Renal cortex interstitium (tissue), 11 donors: ENCODE data around the gene EDEM3. TPM values are rescaled to one million over a fixed set of nuclear protein-coding genes. Genes with fewer than 3 reads are reported as not detected.

Source experiments
- DNase-seq, 11 donors: peaks; one replicate each; pipeline ENCODE4 v3.0.0-alpha.2; 2013; ENCODE audit warnings: low read depth in 9 of 11, low spot score in 4 of 11; ENCODE audit errors: extremely low read depth in 1 of 11
- polyA plus RNA-seq, 3 donors: library from polyadenylated mRNA; unstranded; fragments of 120-200 nt; gene quantifications; one replicate each; pipeline ENCODE4 v1.2.1, GENCODE V29; 2013; ENCODE audit not compliant: insufficient read length in 3 of 3

The EDEM3 gene
- polyA plus RNA-seq, 3 donors = 30.2 to 32.7 (median 32.5) TPM

- no peak for DNase-seq
Observed at GRCh38 chr1:184752656-184753055, 2.0 kb downstream of the EDEM3 start.

- DNase-seq = no peak
Observed at GRCh38 chr1:184748740-184749139, 5.9 kb downstream of the EDEM3 start.

GRCh38 chr1:184747089-184747955 lies 7.3 kb downstream of the EDEM3 start:
- no peak for DNase-seq

DNA sequence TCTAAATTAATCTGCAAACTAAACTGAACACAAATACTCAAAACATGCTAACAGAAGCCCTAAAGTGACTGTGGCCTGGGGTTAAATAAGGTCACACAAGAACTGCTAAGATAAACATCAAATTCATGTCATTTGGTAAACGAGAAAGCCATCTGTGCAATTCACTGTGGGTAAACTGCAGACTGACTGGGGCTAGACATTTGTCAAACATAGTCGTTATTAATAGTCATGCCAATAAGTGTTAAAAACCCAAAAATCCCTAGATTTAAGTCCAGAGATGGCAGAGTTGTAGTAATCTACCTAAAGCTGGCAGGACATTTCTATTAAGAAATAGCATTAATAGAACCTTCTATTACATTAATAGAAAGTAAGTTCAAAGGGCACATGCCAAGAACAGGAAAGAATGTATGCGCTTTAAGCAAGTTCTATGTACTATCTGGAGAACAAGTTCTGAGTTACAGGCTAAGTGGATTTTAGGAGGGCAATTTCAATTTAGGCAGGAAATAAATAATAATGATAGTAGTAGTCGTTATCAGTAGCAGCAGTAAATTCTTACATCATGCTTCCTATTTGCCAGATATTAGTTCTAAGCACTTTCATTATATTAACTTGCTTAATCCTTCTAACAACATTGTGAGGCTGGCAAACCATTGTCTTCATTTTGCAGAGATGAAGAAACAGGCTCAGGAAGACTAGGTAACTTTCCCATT lies 8.6 kb downstream of the EDEM3 start:
- DNase-seq = no peak

GRCh38 chr1:184745110-184745509 lies 9.5 kb downstream of the EDEM3 start:
- DNase-seq = no peak

DNA sequence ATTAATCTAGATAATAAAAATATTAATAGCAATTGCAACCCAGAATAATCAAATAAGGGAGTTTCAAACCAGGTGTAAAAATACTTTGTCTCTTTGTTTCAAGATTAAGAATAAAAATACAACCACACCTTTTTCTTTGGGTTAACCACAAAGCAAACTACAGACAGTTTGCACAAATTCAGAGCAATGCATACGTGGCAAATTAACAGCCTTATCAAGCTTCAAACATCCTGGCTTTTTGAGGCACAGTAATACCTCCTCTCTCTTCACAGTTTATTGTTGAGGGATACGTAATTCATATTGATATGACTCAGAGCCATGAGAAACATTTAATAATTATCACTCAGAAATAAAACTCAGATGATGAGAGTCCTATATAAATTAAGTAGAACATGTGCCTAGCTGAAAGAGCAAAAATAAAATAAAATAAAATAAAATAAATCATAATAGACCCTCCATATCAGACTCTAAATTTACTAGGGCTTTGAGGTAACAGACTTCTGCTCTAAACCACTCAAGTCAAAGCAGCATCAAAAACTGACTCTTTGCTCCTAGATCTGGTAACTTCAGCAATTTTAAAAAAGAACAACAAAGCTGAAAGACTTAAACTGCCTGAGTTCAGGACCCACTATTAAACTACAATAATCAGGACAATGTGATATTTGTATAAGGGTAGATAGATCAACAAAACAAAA lies 11.4 kb downstream of the EDEM3 start:
- no peak for DNase-seq

DNA sequence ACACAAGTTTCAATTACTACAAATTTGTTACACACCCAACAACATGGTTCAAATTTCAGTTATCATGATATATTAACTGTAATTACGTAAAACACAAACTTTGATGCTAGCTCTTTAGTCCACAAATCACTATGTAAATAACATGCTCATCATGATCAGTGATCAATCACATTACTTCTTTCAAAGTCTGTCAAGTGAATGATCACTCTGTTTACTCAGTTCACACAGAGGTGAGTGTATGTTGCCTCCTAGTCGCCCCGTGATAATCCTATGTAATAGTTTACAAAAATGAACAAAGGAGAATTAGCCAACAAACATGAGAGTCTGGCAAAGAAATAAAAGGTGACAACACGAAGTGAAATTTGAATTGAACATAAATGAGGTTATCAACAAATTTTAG lies 14.3 kb downstream of the EDEM3 start:
- no peak for DNase-seq

- DNase-seq = no peak
Observed at GRCh38 chr1:184739796-184740195, 14.9 kb downstream of the EDEM3 start.

DNA sequence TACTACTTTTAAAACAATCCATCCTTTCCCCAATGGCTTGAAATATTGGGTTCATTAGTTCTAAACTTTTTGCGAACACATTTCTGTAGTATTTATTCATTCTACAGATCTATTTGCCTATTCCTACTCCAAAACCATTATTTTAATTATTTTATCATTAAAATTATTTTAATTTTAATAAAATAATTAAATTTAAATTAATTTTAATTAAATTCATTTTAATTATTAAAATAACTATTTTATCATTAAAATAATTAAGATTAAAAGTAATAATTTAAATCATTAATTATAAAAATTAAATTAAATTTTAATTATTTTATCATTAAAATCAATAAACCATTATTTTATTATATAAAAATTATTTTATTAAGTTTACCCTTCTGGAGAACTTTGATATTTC lies 15.6 kb downstream of the EDEM3 start:
- DNase-seq = no peak

DNA sequence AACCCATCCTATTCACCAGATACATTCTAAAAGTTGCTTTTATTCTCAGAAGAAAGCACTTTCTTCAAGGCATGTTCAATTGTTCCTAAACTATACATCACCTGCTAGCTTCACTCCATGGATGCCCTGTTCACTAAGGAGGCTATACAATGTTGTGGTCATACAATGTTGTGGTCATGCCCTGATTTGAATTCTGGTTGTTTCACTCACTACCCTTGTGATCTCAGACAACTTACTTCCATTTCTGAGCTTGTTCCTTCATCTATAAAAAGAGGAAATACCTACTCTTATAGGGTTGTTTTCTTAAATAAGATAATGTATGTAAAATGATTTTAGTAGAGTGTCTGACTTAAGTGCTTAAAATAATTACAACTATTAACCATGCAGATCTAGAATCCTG lies 19.7 kb downstream of the EDEM3 start:
- DNase-seq = no peak

DNA sequence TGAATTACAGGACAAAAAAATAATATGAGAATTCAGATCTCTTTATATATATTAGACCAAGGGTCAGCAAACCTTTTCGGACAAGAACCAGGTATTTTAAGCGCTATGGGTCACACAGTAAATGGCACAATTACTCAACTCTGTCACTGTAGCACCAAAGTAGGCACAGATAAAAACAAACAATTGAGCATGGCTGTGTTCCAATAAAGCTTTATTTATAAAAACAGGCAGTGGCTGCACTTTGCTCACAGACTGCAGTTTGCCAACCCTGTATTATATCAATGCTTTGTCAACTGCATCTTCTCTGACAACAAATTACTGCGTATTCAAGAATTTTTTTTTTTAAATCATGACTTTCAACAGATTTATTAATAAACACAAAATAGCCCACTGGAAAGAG lies 29.8 kb downstream of the EDEM3 start:
- DNase-seq = no peak

- DNase-seq = no peak
Observed at GRCh38 chr1:184716158-184716557, 38.5 kb downstream of the EDEM3 start.

DNA sequence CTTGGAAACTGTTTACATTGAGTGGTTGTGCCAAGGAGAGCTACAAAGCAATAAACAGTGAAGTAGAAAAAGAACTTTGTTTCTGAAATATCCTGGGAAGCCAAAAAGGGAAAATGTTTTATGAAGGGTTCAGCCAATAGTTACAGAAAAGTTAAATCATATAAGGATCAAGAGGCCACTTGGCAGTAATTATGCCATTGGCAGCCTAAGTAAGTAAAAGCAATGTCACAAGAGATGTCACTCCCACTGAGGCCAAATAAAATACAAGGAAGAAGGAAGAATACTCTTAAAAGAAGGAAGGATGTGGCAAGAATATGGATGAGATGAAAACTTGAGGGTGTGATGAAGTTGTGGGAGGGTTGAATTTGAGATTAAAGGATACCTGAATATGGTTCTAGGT lies 45.2 kb downstream of the EDEM3 start:
- DNase-seq = no peak

DNA sequence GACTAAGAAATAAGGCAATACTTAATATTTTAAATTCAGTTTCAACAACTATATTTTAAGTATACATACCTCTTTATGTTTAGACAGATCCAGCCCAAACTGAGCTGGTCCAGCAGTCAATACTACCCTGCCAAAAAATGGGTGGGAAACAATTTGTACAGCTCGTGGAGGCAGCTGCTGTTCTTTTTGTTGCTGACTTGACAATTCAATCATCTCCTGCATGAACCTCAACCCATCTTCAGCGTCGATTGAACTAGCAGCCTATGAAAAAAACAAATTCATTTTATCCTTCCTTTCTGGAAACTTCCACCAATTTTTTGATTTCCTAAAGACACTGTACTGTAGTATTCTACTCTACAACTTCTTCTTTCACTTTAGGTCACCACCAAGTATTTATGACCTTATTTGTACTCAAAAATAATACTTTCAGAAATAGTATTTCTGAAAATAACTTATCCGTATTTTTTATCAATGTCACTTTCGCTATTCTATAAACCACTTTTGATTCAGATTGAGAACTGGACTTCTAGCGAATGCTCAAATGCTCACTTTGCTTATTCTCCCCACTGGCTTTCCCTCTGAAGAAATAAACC lies 46.5 kb downstream of the EDEM3 start:
- DNase-seq = no peak

- no peak for DNase-seq
Observed at GRCh38 chr1:184705271-184705670, 49.4 kb downstream of the EDEM3 start.

- no peak for DNase-seq
Observed at GRCh38 chr1:184701816-184702215, 52.8 kb downstream of the EDEM3 start.

- no peak for DNase-seq
Observed at GRCh38 chr1:184698969-184699368, 55.7 kb downstream of the EDEM3 start.

GRCh38 chr1:184698016-184698415 lies 56.6 kb downstream of the EDEM3 start:
- DNase-seq = no peak

GRCh38 chr1:184696403-184696802 lies 58.3 kb downstream of the EDEM3 start:
- DNase-seq = no peak

- DNase-seq = no peak
Observed at GRCh38 chr1:184695023-184695422, 59.6 kb downstream of the EDEM3 start.
